OCI-LY1 (cell line): ENCODE measurements around the gene NF2.

Experiments used
- EZH2 ChIP-seq: fragments of 200-600 bp; sonication (generic), shearing (Covaris generic); IDR thresholded peaks from 2 replicates; pipeline ENCODE4 v1.8.0; 2017; ENCODE audit warnings: borderline replicate concordance, mixed run types, mild to moderate bottlenecking, antibody characterized with exemption, low read length, moderate library complexity, mixed read lengths
- TF ChIP-seq, protein P1 (sequence below): fragments of 200-600 bp; sonication (generic), shearing (Covaris generic); IDR thresholded peaks from 2 replicates; pipeline ENCODE4 v1.5.1; 2017; ENCODE audit warnings: mild to moderate bottlenecking, antibody characterized with exemption, low read length, moderate library complexity, mixed read lengths

DNA sequence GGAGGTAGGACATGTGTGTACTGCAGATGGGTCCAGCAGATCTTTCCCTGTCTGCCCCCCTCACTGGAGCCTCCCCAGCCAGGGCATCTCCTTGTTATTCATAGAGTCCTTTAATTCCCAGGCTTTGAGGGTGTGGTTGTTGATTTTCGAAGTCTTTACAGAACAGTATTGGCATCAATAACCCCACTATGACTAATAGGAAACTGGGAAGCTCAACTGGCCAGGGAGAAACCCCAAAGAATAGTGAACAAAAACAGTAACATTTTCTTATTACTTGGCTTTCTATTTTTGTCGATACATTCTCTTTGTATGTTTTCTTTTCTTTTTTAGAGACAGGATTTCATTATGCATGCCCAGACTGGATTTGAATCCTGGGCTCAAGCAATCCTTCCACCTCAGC lies 57.9 kb downstream of the NF2 start:
- TF ChIP-seq, protein P1, sequence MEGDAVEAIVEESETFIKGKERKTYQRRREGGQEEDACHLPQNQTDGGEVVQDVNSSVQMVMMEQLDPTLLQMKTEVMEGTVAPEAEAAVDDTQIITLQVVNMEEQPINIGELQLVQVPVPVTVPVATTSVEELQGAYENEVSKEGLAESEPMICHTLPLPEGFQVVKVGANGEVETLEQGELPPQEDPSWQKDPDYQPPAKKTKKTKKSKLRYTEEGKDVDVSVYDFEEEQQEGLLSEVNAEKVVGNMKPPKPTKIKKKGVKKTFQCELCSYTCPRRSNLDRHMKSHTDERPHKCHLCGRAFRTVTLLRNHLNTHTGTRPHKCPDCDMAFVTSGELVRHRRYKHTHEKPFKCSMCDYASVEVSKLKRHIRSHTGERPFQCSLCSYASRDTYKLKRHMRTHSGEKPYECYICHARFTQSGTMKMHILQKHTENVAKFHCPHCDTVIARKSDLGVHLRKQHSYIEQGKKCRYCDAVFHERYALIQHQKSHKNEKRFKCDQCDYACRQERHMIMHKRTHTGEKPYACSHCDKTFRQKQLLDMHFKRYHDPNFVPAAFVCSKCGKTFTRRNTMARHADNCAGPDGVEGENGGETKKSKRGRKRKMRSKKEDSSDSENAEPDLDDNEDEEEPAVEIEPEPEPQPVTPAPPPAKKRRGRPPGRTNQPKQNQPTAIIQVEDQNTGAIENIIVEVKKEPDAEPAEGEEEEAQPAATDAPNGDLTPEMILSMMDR: no peak
- no peak for TF ChIP-seq EZH2
